NCI-H510A (cell line): ENCODE results near the gene PGBD1.

Experiments used
- DNase-seq: peaks from one replicate; lab custom pipeline; 2025; lab: John Stamatoyannopoulos, UW

PGBD1 gene, protein sequence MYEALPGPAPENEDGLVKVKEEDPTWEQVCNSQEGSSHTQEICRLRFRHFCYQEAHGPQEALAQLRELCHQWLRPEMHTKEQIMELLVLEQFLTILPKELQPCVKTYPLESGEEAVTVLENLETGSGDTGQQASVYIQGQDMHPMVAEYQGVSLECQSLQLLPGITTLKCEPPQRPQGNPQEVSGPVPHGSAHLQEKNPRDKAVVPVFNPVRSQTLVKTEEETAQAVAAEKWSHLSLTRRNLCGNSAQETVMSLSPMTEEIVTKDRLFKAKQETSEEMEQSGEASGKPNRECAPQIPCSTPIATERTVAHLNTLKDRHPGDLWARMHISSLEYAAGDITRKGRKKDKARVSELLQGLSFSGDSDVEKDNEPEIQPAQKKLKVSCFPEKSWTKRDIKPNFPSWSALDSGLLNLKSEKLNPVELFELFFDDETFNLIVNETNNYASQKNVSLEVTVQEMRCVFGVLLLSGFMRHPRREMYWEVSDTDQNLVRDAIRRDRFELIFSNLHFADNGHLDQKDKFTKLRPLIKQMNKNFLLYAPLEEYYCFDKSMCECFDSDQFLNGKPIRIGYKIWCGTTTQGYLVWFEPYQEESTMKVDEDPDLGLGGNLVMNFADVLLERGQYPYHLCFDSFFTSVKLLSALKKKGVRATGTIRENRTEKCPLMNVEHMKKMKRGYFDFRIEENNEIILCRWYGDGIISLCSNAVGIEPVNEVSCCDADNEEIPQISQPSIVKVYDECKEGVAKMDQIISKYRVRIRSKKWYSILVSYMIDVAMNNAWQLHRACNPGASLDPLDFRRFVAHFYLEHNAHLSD

GRCh38 chr6:28281288-28282064 lies at the start of gene PGBD1:
PGBD1 (plus strand) TSS chr6:28281572; CDS start chr6:28283814, 2,242 bp downstream.
- DNase-seq: peak; percentile 73

- DNase-seq: no peak
Measured at GRCh38 chr6:28232785-28233184, 48.6 kb upstream of the PGBD1 start.

DNA sequence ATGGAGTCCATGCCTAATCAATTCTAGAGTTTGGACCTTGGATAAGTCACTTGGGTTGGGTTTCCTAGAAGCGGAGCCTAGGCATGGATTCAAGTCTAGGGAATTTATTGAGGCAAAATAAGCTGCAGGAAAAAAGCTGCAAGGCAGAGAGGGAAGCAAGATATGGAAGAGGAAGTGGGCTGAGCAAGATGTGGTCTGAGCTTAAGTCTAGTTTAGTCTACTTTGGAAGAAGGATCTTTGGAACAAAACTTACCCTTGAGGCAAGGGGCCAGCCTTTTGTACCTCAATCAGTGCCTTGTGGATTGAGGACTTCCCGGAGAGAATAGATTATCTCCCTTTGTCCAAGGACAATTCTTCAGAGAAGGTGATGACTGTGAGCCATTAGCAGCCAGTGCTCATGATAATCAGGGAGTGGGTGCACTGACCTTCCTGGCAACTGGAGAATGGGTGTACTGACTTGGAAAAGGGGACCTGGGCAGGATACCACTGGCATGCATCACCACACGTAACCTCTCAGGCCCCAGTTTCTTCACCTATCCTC lies 45.4 kb upstream of the PGBD1 start:
- DNase-seq: no peak

- DNase-seq: no peak
Measured at GRCh38 chr6:28239636-28240035, 41.7 kb upstream of the PGBD1 start.

- no peak for DNase-seq
Measured at GRCh38 chr6:28240471-28240870, 40.9 kb upstream of the PGBD1 start.

DNA sequence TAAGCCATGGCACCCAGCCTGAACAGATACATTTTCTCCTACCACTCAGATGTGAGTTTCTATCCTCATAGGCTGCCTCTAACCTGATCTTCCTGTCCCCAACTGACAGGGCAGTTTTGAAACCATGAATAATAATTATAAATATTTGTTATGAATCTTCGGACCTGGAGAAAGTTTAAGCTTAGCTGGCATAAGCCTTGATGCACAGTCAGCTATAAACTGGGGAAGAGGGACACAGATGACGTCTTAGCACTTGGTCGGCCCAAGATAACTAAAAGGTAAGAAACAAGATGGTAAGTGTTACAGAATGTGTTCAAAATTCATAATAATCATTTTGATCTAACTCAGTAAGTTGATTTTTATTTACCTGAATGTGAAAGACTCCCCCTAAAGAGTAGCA lies 37.4 kb upstream of the PGBD1 start:
- DNase-seq: no peak

DNA sequence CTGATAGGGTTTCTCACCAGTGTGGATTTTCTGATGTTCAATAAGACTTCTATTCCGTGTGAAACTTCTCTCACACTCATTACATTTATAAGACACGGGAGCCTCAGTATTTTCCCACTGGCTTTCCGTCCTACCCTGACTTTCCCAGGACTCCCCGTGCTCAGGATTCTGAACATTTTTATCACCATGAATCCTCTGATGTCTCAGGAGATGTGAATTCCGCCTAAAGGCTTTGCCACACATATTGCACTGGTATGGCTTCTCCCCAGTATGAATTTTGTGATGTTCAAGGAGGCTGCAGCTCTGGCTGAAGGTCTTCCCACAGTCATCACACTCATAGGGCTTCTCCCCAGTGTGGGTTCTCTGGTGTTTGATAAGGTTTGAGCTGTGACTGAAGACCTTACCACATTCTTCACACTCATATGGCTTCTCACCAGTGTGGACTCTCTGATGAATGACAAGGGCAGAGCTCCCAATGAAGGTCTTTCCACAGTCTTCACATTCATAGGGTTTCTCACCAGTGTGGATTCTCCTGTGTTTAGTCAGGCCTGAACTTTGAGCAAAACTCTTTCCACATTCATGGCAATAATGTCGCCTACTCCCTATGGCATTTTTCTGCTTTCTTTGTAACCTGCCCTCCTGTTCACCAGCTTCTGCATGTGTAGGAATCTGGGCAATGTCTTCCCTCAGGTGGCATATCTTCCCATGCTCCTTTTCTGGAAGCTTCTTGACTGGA lies 36.0 kb upstream of the PGBD1 start:
- DNase-seq: no peak

- DNase-seq: no peak
Measured at GRCh38 chr6:28248916-28249315, 32.5 kb upstream of the PGBD1 start.

GRCh38 chr6:28250747-28251146 lies 30.6 kb upstream of the PGBD1 start:
- no peak for DNase-seq

- DNase-seq: no peak
Measured at GRCh38 chr6:28251661-28252008, 29.7 kb upstream of the PGBD1 start.

GRCh38 chr6:28252009-28252975 lies 29.1 kb upstream of the PGBD1 start, which contains the start of gene ZKSCAN4:
ZKSCAN4 (minus strand) TSS chr6:28252269; CDS start chr6:28251980, 289 bp downstream.
- peak; percentile 65 for DNase-seq

DNA sequence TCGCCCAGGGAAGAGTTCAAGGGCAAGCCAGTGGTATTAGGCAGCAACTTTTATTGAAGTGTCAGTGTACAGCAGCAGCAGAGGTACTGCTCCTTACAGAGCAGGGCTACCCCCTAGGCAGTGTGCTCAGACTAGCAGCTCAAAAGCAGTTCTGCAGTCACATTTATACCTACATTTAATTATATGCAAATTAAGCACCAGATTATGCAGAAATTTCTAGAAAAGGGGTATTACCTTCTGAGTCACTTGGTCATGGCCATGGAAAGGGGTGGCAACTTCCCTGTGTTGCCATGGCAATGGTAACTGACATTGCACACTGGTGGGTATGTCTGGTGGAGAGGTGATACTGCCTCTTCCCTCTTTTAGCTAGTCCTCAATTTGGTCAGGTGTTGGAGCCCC lies 27.3 kb upstream of the PGBD1 start:
- no peak for DNase-seq

DNA sequence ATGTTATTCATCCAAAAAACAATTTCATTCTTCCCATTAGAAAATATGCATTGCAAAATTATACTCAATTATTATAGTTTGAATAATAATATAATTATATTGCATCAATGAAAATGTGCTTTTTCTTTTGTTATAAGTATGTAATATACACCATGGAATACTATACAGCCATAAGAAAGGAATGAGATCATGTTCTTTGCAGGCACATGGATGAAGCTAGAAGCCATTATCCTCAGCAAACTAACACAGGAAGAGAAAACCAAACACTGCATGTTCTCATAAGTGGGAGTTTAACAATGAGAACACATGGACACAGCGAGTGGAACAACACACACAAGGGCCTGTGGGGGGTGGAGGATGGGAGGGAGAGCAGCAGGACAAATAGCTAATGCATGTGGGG lies 24.3 kb upstream of the PGBD1 start:
- no peak for DNase-seq

- DNase-seq: no peak
Measured at GRCh38 chr6:28258877-28259777, 22.2 kb upstream of the PGBD1 start, which contains the start of gene NKAPL. NKAPL (plus strand) TSS chr6:28259297; CDS start chr6:28259372, 75 bp downstream.

DNA sequence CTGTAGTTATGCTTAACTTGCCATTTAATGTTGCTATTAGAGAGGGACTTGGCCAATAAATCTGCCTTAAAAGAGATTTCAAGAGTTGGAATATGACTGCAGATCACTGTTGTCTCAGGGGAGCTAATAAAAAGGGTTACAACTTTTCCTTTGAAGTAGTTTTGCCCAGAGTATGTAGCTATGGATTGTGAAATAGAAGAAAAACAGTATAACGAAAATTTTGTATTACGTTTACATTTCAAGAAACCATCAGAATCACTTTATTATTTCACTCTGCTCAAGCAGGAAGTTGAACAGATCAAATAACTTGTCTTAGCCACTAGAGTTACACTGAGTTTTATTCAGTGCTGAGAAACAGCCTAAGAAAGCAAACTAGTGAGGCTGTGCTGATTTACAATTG lies 17.4 kb upstream of the PGBD1 start:
- no peak for DNase-seq

- no peak for DNase-seq
Measured at GRCh38 chr6:28264834-28265401, 16.5 kb upstream of the PGBD1 start.

- no peak for DNase-seq
Measured at GRCh38 chr6:28266563-28266961, 14.8 kb upstream of the PGBD1 start.

DNA sequence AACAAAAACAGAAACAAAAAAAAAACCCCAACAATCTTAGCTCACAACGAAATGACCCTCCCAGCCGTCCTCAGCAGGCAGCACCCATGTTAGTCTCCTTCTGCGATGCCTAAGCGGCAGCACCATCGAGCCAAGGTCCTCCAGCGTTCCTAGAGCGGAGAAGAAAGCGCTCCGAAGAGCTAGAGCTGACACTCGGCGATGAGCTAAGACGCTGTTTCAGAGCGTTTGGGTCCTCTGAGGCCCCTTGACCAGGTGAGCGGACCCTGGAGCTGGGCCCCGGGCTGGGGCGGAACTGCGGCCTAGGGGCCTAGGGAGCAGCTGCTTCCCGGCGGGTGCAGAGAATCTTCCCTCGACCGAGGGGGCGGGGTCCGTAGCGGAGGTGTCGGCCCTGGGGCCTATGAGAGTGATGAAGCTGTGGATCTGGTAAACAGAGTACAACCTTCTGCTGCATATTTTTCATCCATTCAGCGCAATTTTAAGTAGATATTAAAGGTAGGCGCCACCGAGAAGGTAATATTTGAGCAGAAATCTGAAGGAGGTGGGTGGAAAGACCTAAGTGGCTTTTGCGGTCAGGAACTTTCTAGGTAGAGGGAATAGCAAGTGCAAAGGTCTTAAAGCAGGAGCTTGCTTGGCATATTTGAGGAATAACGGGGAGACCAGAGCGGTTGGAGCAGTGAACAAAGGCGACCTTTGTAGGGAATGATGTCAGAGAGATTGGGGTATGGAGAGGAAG lies 14.2 kb upstream of the PGBD1 start, which contains the start of gene ZSCAN26:
Gene ZSCAN26 (plus strand): TSS at position 182 of the 733 bp plus-strand sequence. CDS start 4,777 bp downstream, outside the sequence.
- peak; percentile 71 for DNase-seq
